Prostate gland (tissue), 2 donors: ENCODE results near the gene NPBWR2.

Source experiments
- POLR2A ChIP-seq: fragments of 450-650 bp; IDR thresholded peaks from one replicate; pipeline ENCODE4 v1.6.1; 2016; ENCODE audit warnings: antibody characterized with exemption, mild to moderate bottlenecking
- TF ChIP-seq, protein P1 (sequence below), 4 experiments: fragments of 200-600 bp in 2 of 4; fragments of 450-650 bp in 2 of 4; sonication (generic) in 2 of 4; IDR thresholded peaks; 1 replicate in 3 of 4; 2 replicates in 1 of 4; pipeline ENCODE4 v1.5.1; 2016 to 2019; ENCODE audit warnings: antibody characterized with exemption in 4 of 4, mild to moderate bottlenecking in 2 of 4, moderate library complexity in 2 of 4

DNA sequence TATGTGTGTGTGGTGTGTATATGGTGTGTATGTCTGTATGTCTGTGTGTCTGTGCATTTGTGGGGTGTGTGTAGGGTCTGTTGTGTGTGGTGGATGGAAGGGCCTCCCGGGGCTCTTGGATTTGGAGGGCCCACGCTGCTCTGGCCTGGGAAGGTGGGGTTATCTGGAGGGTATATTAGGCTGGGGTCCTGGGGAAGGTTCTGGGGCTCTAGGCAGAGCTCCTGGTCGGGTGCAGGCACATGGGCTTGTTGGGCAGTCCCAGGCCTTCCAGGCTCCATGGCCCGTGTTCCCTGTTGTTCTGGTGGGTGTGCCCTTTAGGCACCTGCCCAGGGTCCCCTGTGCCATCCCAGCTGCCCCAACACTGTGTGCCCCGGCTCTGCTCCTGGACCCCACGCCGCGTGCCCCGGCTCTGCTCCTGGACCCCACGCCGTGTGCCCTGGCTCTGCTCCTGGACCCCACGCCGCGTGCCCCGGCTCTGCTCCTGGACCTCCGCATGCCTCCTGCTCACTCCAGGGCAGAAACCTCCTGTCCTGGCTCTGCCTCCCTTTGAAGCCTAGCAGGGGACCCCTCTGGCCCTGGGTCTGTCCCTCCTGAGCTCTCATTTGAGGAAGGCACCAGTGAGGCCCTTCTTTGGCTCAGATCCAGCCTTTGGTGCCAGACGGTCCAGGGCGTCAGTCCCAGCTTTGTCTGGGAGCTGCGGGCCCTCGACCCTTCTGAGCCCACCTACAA lies 46.7 kb upstream of the NPBWR2 start:
- TF ChIP-seq, protein P1, sequence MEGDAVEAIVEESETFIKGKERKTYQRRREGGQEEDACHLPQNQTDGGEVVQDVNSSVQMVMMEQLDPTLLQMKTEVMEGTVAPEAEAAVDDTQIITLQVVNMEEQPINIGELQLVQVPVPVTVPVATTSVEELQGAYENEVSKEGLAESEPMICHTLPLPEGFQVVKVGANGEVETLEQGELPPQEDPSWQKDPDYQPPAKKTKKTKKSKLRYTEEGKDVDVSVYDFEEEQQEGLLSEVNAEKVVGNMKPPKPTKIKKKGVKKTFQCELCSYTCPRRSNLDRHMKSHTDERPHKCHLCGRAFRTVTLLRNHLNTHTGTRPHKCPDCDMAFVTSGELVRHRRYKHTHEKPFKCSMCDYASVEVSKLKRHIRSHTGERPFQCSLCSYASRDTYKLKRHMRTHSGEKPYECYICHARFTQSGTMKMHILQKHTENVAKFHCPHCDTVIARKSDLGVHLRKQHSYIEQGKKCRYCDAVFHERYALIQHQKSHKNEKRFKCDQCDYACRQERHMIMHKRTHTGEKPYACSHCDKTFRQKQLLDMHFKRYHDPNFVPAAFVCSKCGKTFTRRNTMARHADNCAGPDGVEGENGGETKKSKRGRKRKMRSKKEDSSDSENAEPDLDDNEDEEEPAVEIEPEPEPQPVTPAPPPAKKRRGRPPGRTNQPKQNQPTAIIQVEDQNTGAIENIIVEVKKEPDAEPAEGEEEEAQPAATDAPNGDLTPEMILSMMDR (IDR thresholded peaks at IDR 0.05), result no peak
- no peak for TF ChIP-seq POLR2A
